CD4-positive, alpha-beta T cell treated with Interleukin-15 for 1 hour (primary cell): ENCODE results near the gene CYTL1.
"Not testable (repeated sequence)": the region's sequence is repeated elsewhere in the genome, so short reads cannot be mapped to it uniquely, and the experiment has no call there.

ENCODE experiments used
- DNase-seq: peaks from one replicate; pipeline ENCODE4 v3.0.0-alpha.2; 2020

The CYTL1 gene

DNA sequence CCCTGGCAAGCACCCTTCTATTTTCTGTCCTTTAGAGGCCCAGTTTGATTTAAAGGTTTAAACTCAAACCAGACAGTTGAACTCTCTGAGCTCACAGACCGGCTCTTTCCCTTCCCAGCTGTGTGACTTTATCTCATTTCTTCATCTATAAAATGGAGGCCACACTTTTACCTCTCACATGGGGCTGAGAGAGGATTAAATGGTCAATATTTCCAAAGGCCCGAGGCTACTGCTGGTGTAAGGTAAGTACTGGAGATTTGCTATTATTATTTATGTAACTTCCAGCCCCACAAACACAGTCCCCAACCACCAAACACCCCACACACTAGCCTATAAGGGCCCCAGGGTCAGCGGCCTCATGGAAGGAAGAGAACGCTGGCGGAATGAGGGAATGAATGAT is 13.6 kb upstream of the CYTL1 start:
- DNase-seq = no peak

DNA sequence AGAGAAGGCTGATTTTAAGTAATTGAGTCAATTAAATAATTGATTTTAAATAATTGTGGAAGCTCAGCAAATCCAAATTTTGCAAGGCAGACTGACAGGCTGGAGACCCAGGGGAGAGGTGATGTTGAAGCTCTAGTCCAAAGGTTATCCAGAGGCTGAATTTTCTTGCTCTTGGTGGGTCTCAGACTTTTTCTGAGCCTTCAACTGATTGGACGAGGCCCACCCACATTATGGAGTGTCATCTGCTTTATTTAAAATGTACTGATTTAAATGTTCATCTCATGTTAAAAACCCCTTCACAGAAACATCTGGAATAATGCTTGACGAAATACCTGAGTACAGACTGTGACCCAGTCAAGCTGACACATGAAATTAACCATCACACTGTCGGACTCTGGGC is 11.7 kb upstream of the CYTL1 start:
- no peak for DNase-seq

DNA sequence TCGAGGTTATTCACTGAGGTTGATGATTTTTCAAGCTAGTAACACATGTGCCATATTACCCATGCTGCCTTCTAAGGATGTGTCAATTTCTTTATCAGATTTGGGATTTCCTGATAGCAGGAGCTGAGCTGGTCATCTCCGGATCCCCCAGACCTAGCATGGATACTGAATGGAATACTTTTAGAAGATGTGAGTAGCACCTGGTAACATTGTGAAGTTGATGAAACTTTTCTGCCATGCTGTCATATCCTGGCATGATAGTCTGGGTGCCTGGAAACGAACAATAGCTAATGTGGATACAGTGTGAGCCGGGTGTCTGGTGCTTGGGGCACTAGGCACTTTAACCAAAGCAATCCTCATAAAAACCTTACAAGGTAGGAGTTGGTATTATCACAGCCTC is 11.0 kb upstream of the CYTL1 start:
- no peak for DNase-seq

DNA sequence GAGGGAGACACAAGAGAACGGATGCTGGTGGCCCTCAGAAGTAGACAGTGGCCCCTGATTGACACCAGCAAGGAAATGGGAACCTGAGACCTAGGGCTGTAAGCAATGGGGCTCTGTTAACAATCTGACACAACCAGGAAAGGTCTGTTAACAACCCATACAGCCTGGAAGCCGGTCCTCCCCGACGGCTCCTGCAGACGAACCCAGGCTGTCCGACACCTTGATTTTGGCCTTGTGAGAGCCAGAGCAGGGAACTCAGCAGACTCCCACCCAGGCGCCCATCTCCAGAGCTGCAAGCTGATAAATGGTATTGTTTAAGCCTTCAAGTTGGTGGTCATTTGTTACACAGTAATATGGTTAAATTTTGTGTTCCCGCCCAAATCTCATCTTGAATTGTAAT is 10.2 kb upstream of the CYTL1 start:
- no peak for DNase-seq

DNA sequence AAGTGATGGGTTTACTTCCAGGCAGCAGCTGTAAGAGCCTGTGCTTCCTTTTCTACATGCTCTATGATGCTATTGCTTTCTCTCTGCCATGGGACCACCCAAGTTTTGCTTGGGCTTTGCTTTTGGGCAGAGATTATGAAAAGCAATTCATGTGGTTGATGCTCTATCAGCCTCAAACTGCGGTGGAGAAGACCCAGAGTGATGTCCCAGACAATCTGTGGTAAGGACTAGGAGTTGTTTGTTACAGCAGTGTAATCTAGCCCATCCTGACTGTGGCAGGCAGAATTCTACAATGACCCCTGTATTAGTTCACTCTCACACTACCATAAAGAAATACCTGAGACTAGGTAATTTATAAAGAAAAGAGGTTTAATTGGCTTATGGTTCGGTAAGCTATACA is 9.2 kb upstream of the CYTL1 start:
- no peak for DNase-seq

DNA sequence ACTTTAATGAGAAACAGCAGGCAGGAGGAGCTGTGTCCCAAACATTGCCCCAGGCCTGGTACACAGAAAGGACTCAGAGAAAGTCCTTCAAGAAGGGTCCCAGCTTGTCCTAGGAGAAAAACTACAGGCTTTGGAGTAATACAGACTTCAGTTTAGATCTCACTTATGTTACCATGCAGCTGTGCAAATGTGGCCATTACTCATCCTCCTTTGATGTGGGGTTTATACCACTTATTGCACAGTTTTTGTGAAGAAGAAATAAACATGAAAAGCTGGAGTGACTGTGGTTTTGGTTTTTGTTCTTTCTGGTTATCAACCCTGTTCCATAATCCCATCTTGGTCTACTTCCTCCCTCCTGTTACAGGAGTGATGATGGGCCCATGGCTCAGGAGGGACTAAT is 8.1 kb upstream of the CYTL1 start:
- no peak for DNase-seq

DNA sequence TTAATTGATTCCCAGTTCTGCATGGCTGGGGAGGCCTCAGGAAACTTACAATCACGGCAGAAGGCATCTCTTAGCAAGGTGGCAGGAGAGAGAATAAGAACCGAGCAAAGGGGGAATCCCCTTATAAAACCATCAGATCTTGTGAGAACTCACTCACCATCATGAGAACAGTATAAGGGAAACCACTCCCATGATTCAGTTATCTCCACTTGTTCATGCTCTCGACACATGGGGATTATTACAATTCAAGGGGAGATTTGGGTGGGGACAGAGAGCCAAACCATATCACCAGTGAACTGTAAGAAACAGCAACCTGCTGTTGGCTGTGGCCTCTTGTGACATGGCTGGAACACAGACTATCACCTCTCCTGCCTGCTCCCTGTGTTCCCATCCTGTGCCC is 7.1 kb upstream of the CYTL1 start:
- DNase-seq = no peak

DNA sequence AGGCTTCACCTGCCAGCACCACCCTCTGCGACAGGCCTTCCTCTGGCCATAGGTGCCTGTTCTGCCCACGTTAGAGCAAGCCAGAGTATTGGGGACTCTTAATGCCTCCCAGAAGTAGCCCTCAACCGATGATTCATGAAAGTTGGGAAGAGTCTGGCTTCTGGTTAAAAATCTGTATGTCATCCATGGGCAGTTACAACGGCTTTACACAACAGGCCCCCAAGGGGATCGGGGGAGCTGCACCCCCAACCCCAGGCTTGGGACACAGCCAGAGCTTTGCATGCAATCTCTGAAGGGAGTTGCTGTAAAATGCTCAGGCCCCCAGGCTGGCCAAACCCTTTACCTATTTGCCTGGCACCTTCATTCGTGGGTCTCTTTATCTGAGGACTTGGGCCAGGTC is 5.4 kb upstream of the CYTL1 start:
- DNase-seq = no peak

DNA sequence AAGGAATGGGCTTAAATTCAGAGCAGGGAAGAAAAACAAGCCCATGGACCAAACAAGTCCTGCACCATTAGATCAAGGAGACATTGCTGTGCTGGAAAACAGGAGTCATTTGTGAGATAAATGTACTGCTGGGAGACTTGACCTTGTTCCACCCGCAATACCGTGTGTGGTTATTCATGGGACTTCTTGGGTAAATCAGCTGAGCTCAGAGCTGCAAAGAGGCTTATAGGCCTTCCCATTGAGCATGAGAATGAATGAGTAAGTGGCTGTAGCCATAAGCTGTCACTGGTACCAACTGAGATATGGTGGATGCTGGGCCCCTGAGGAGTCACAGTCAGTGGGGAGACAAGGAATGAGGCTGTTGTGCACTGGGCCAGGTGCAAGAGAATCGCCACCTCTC is 2.3 kb upstream of the CYTL1 start:
- DNase-seq = no peak

DNA sequence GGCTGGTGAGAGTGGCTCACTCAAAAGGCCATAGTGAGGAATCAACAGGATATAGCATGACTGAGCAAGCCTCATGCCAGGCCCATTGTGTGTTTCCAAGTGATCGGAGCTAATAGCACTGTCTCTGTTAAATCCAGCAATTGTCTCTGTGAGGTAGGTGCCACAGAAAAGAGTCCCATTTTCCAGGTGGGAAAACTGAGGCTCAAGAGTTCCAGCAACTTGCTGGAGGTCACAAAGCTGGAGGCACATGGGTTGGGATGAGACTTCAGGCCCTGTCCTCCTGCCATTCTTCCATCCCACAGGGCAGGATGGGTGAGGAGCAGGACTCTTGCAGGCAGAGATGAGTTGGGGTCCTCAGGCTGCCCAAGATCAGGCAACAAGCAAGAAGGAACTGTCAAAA is 1.1 kb upstream of the CYTL1 start:
- no peak for DNase-seq

DNA sequence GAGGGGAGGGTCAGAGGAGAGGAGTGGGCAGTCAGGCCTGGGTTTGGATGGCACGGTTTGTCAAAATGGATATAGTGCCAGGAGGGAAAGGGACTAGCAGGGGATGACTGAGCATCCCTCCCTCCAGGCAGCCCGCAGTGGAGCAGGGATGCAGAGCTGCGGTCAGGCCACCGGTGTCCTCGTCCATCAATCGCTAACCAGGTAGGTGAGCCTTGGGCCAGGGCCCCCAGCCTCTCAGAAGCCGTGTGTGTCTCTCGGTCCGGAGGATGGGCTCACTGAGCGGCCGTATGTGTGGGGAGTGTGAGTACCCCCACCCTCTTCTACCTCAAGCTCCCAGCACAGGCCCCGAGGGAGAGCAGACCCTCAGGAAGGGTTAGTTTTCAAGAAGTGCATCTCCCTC is 538 bp upstream of the CYTL1 start:
- DNase-seq = no peak

DNA sequence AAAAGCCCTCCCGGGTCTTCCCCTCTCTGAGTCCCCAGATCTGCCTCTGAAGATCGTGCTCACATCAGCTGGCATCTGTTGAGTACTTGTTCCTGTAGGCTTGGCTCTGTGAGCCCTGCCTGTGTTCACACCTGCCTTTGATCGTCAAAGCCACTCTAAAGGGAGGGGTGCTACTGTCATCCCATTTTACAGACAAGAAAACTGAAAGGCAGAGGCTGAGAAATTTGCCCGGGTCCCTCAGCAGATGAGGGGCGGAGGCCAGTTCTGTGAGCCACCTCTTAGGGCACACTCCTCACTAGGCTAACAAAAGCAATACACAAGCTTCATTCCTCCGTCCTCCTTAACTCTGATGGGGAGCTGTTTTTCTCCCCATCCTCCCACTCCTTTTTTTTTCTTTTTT is 655 bp downstream of the CYTL1 start:
- no peak for DNase-seq

DNA sequence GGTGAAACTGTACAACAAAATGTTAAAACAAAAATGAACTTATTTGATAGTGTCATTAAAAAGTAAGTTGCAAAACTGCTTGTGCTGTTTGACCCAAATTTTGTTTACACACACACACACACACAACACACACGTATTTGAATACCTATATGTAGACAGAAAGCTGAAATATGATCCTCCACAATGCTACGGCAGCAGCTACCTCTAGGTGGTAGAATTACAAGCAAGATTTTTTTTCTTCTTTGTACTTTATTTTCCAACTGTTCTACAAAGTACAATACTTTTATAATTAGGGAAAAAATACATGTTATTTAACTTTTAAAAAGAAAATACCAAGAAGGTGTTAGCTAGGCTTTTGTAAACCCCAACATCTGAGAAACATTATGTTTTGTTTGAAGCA is 1.2 kb downstream of the CYTL1 start:
- no peak for DNase-seq

DNA sequence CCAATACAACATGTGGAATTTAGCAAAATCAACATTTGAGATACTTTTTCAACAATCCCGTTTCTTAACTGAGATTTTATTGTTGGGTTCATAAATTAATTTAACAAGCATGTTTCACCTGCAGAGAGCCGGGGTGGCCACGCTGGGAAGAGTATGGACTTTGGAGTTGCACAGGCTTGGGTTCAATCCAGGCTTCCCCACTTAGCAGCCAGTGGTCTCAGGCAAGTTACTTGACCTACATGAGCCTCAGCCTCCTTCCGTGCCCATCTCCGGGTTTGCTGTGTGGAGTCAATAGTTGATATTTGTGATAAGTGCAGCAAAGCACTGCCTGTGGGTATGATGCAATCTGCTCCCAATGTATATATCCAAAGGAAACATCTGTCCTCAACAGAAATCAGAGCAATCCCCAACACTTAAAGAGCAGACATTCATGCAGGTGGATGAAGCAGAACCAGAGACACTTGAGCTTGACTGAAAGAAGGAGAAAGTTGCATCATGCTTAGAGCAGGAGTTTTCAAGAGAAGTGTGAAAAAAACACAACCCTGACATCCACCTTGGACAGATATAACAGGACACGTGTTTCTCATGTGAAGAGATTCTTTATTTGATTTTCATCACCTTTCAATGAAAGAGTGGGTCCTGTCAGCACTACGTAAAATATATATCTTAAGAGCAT is 5.1 kb downstream of the CYTL1 start:
- DNase-seq = no peak

DNA sequence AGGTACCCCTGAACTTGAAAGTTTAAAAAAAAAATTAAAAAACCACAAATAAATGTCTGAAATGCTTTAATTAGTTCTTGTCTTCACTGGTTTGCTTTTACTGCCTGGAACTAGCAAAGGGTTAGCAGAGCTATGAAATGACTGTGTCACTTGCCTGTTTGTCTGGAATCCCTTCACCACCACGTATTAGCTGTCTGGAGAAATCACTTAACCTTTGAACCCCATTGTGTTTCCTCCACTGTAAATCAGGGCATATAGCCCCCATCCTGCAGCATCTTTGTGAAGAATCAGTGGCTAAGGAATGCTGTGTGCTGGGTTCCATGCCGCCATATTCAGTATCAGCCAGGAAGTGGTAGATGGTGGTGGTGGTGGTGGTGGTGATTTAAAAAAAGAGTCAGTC is 6.3 kb downstream of the CYTL1 start:
- no peak for DNase-seq

DNA sequence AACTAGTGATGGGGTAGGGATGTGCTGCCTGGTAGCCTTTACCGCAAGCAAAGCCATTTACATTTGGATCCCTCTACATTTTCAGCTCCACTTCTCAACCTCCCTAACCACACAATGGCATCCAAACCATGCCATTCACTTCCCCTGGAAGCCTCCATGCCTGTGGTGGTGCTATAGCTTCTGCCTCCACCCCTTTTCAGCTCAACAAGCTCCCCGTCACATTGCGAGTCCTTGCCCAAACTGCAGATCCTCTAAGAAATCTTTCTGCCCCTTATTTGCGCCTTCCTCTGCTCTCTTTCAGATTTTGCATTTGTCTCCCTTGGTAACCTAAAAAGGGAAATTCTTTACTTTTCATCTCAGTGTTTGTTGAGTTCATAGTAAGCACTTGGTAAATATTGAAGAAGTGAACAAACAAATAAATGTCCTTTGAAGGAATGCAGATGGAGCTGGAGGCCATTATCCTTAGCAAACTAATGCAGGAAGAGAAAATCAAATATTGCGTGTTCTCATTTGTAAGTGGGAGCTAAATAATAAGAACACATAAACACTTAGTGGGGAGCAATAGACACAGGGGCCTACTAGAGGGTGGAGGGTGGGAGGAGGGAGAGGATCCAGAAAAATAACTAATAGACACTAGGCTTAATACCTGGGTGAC is 6.9 kb downstream of the CYTL1 start:
- DNase-seq = no peak

DNA sequence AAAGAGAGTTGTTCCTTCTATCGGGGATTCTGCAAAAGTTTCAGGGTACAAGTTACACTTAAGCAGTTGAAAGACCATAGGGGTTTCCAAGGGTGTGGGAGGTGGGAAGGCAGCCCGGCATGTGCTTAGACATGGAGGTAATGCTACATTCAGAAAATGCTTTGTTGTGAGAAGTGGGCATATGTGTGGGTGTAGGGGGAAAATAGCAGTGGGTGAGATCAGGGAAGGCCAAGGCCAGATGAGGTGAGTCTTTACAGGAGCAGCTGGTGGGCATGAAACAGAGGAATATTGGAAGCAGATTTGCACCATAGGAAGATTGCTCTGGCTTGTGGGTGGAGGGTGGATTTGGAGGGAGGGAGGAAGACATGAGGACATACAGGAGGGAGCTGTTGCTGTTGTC is 8.3 kb downstream of the CYTL1 start:
- DNase-seq = no peak

DNA sequence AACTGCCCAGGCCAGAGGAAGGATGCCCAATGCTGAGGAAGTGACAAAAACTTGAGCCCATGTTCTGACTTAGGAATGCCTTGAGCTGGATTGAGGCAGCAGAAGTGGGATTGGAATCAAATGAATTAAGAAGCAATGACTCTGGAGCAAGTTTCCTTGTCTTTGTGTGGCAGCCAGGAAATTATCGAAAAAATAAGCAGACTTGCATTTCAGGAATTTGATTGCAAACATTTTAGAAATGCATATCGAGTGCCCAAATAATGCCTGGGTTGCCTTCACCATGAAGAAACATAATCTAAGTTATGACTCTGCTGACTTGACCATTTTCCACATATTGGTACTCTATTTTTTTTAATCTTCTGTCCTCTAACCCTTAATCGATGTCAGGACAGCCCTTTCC is 9.5 kb downstream of the CYTL1 start:
- DNase-seq = no peak

DNA sequence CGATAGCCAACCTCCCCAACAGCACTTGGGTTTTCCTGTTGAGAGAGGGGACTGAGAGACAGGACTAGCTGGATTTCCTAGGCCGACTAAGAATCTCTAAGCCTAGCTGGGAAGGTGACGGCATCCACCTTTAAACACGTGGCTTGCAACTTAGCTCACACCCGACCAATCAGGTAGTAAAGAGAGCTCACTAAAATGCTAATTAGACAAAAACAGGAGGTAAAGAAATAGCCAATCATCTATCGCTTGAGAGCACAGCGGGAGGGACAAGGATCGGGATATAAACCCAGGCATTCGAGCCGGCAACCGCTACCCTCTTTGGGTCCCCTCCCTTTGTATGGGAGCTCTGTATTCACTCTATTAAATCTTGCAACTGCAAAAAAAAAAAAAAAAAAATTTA is 12.3 kb downstream of the CYTL1 start:
- not testable (repeated sequence) for DNase-seq

DNA sequence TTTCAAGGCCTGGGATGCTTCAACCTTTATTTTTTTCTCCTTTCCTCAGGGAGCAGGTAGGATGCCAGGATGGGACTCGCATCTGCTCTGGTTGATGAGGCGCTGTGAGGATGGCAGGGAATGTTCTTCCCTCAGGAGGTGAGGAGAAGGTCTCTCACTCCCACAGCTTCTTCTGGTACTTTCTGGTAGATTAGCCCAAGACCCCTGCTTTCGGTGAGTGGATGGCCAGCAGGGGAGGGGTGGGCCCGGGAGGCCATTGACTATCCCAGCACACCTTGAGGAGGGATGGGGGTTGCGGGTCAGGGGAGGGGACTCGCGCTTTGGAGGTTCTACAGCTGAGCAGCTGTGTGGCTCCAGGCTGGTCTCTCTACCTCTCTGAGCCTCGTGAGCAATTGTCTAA is 14.8 kb downstream of the CYTL1 start:
- no peak for DNase-seq

DNA sequence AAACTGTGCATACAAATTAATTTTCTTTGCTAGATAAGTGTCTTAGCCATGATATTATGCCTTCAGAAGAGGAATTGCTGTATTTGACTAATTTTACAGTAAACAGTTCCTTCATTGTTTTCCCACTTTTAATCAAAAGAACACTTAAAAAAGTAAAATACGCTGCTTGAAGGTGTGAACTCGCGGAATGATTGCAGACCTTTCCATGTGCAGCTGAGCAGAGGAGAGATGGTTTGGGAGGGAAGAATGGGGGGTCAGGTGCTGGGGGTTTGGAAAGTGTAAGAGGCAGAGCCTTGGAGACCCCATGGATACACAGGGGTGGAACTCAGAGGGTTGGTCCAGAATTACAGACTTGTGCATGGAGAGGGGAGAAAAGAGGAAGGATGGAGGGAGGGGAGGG is 15.3 kb downstream of the CYTL1 start:
- no peak for DNase-seq

DNA sequence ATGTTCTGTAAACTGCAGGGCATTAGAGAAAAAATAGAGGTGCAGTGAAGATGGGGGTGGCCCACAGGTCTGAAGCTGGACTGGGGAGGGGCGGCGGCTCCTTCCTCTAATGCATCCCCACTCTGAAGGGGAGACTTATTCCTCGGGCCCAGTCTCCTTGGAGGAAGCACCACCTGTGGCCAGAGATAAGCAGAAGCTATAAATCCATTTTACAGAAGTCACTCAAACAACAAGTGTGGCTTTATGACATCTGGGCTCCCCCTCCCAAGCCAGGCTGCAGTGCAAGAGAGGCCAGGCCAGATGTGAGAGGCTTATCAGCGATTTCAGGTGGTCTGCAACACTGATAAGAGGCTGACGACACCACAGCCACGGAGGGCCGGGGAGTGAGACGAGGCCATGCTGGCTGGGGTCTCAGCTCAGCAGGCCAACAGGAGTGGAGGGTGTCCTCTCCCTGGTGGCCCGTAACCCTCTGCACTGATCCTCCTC is 15.8 kb downstream of the CYTL1 start:
- DNase-seq = no peak

DNA sequence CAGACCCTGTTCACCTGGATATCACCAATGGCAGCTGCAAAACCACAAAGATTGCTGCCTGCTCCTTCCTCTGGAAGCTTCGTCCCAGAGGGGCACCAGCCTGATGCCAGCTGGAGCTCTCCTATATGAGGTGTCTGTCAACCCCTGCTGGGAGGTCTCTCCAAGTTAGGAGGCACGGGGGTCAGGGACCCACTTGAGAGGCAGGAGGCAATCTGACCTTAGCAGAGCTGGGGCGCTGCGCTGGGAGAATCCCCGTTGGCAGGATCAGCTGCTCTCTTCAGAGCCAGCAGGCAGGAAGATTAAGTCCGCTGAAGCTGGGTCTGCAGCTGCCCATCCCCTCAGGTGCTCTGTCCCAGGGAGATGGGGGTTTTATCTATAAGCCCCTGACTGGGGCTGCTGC is 17.6 kb downstream of the CYTL1 start:
- not testable (repeated sequence) for DNase-seq

DNA sequence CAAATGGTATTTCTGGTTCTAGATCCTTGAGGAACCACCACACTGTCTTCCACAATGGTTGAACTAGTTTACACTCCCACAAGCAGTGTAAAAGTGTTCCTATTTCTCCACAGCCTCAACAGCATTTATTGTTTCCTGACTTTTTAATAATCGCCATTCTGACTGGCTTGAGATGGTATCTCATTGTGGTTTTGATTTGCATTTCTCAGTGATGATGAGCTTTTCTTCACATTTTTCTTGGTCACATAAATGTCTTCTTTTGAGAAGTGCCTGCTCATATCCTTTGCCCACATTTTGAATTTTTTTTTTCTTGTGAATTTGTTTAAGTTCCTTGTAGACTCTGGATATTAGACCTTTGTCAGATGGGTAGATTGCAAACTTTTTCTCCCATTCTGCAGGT is 22.3 kb downstream of the CYTL1 start:
- not testable (repeated sequence) for DNase-seq

DNA sequence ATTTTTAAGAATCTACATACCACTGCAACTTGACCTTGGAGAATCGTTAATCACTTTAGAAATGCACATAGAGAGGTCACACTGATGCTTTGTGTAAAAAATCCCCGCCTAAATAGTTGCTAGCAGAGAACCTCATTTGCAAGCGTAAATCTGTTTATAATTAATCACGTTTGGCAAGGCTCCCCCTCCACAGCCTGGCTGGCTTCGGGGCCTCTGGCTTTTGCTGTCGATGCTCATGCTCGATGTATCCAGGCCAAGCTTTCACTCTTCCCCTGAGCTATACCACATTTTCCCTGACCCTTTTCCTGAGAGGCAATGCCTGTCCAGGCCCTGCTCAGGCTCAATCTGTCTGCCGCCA is 23.4 kb downstream of the CYTL1 start:
- DNase-seq = no peak
